KOPT-K1 (cell line): Measurements from ENCODE around the gene NDUFB10.

Source experiments
- H3K27ac ChIP-seq: fragments of 200-600 bp; sonication (generic); 2 replicates; pipeline ENCODE4 v1.5.1; 2016; ENCODE audit warnings: antibody characterized with exemption, mild to moderate bottlenecking, low read depth, low read length; ENCODE audit not compliant: poor library complexity, severe bottlenecking
- H3K36me3 ChIP-seq: fragments of 200-600 bp; sonication (generic); 2 replicates; pipeline ENCODE4 v1.5.1; 2017; ENCODE audit warnings: antibody characterized with exemption, mild to moderate bottlenecking, low read length, moderate library complexity; ENCODE audit not compliant: insufficient read depth
- H3K9me3 ChIP-seq: fragments of 200-600 bp; sonication (generic); 2 replicates; pipeline ENCODE4 v1.5.1; 2017; ENCODE audit warnings: antibody characterized with exemption, low read length, mild to moderate bottlenecking; ENCODE audit not compliant: insufficient read depth, poor library complexity, severe bottlenecking

NDUFB10 gene

DNA sequence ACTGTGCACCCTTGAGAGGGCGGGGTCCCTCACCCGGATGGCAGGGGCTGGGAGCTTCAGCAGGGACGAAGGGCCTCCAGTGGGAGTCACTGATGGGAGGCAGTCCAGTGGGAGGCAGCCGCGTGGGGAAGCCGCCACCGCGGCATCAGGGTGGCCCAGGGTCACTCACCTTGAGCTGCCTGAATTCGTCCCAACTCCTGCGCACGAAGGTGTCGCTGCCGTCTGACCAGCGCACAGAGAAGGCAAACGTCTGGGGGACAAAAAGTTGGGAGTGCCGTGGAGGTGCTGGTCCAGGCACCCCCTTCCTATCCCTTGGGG lies 21.4 kb downstream of the NDUFB10 start:
- Histone ChIP-seq H3K36me3 (peaks cover 40% of the 10 kb centered on the region), H3K9me3 (no peaks in the 10 kb centered on the region), H3K27ac (no peak overlapping the region)

GRCh38 chr16:1981398-1981836 lies 22.1 kb downstream of the NDUFB10 start, which contains the start of gene NOXO1:
Gene NOXO1, minus strand, starts transcription at chr16:1981469. Its CDS starts 290 bp downstream, at chr16:1981179.
- Histone ChIP-seq H3K36me3 (peaks cover 40% of the 10 kb centered on the region), H3K9me3 (no peaks in the 10 kb centered on the region), H3K27ac (no peak within 1 kb of the TSS)

GRCh38 chr16:1982013-1982433 lies 22.7 kb downstream of the NDUFB10 start:
- Histone ChIP-seq H3K9me3 (no peaks in the 10 kb centered on the region), H3K27ac (no peak overlapping the region), H3K36me3 (peaks cover 38% of the 10 kb centered on the region)

DNA sequence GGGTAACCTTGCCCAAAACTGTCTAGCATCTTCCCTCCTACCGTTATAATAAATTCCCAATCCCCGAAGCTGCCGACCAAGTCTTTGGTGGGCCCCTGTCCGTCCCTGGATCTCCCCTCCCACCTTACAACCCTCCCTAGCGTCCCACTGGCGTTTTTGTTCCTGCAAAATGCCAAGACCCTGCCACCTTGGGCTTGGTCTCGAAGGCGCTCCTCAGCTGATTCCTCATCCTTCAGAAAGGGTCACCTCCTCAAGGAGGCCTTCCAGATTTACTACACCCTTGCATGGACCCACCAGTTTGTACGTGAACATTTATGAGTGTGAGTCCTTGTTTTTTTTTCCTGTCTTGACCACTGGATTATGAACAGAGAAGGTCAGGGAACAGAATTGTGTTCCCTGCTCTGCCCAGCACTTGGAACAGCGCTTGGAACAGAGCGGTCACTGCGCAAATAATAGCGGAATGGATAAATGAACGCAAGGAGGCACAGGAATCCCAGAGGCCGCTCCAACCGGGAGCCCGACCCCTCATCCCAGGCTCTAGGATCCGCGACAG lies 23.7 kb downstream of the NDUFB10 start:
- peak overlapping the region; percentile 64 for H3K27ac ChIP-seq
- H3K9me3 ChIP-seq: no peaks in the 10 kb centered on the region
- H3K36me3 ChIP-seq: peaks cover 28% of the 10 kb centered on the region; the same call in 1 of the 2 replicates

- peaks cover 21% of the 10 kb centered on the region; the same call in 1 of the 2 replicates for H3K36me3 ChIP-seq
- no peaks in the 10 kb centered on the region for H3K9me3 ChIP-seq
- peak within 1 kb of the TSS; percentile 64 for H3K27ac ChIP-seq
Observed at GRCh38 chr16:1983544-1984346, 24.4 kb downstream of the NDUFB10 start, which contains the start of gene GFER. Gene GFER, plus strand, starts transcription at chr16:1984193. Its CDS starts 26 bp downstream, at chr16:1984219.

DNA sequence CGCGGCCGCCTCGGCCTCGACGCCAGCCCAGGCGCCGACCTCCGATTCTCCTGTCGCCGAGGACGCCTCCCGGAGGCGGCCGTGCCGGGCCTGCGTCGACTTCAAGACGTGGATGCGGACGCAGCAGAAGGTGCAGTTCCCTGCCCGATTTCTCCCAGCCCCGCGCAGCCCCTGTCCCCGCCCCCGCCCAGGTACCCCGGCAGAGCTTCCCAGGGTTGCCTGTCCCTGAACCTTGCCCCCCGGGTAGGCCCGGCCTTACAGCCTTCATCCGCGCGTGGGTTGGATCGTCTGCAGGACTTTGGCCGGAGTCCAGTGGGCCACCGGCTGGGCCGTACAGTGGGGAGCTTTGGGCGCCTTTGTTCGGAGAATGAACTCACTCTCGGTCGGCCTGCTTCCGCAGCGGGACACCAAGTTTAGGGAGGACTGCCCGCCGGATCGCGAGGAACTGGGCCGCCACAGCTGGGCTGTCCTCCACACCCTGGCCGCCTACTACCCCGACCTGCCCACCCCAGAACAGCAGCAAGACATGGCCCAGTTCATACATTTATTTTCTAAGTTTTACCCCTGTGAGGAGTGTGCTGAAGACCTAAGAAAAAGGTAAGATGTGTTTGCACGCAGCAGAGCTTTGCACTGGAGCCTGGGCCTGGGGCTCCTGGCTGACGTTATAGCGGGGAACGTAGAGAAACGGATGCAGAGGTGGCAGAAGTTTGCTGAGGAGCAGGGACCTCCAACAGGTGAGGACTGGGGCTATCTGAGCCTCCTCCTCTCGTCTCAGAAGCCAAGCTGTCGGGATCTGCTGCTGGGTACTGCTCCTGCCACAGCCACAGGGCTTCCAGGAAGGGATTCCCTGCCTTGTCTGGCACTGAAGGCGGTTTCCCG lies 25.2 kb downstream of the NDUFB10 start:
- Histone ChIP-seq H3K27ac (peak overlapping the region; percentile 64), H3K9me3 (no peaks in the 10 kb centered on the region), H3K36me3 (peaks cover 17% of the 10 kb centered on the region; the same call in 1 of the 2 replicates)

DNA sequence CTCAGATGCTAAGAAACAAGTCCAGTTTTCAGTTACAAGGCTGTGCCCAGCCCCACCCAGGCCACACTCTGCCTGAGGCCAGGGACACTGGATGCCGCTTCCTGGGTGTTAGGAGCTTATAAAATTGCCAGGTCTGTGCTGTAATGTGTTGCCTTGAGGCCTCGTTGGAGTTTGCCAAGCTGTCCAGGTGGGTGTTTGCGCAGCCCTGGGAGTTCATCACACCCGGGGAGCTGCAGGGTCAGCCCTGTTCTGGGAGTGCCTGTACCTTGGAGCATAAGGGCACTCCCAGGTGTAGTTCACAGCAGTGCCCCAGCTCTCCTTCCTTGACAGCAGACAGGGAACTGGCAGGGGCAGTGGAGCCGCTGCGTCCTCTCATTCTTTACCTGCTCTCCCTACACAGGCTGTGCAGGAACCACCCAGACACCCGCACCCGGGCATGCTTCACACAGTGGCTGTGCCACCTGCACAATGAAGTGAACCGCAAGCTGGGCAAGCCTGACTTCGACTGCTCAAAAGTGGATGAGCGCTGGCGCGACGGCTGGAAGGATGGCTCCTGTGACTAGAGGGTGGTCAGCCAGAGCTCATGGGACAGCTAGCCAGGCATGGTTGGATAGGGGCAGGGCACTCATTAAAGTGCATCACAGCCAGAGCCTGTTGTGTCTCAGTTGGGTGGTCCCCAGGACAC lies 26.3 kb downstream of the NDUFB10 start:
- Histone ChIP-seq H3K27ac (peak overlapping the region; percentile 64), H3K9me3 (no peaks in the 10 kb centered on the region), H3K36me3 (peaks cover 15% of the 10 kb centered on the region; the same call in 1 of the 2 replicates)

GRCh38 chr16:1987198-1987597 lies 27.9 kb downstream of the NDUFB10 start:
- Histone ChIP-seq H3K9me3 (no peaks in the 10 kb centered on the region), H3K27ac (no peak overlapping the region), H3K36me3 (peaks cover 15% of the 10 kb centered on the region; the same call in 1 of the 2 replicates)

DNA sequence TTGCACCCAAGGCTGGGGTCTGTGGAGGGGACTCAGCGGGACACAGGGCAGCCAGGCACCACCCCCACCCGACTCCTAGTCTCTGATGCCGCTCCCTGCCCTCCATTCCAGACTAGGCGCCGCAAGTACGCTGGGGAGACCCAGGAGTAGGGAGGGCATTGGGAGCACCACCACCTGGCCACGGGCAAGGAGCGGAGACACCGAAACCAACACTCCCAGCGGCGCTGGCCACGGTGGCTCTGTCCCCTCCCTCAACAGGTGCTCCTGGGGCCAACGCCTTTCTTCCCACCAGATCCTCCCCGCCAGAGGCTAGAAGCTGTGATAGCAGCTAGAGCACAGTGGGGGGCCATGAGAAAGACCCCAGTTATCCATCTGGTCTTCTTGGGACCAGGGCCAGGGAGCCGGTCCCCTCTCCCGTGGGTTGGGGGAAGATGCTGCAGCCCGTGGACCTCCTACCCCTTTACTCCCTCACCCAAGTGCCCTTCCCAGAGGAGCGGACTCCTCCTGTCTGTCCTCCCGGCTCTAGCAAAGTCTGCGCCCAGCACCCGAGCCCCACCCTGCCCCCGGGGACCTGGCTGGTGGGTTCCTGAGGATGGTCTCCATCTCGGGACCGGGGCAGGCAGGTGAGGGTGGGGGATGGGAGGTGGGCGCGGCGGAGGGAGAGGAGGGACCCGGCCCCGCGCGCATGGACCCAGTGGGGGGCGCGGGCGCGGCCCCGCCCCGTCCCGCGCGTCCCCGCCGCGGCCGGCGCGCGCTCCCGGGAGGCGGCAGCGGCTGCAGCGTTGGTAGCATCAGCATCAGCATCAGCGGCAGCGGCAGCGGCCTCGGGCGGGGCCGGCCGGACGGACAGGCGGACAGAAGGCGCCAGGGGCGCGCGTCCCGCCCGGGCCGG lies 30.1 kb downstream of the NDUFB10 start, which contains the start of gene SYNGR3:
TSS of gene SYNGR3 (plus strand) at position 762 of the 892 bp plus-strand sequence. CDS start 133 bp downstream, outside the sequence.
- H3K27ac ChIP-seq: no peak within 1 kb of the TSS
- peaks cover 15% of the 10 kb centered on the region; the same call in 1 of the 2 replicates for H3K36me3 ChIP-seq
- no peaks in the 10 kb centered on the region for H3K9me3 ChIP-seq

DNA sequence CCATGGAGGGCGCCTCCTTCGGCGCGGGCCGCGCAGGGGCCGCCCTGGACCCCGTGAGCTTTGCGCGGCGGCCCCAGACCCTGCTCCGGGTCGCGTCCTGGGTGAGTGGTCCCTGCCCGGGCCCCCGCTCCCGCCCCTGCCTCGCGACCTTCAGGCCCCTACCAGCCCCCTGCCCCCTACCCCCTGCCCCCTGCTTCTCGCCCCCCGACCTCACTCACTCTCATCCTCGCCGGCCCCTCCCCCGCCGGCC lies 30.7 kb downstream of the NDUFB10 start:
- no peaks in the 10 kb centered on the region for H3K9me3 ChIP-seq
- H3K36me3 ChIP-seq: peaks cover 15% of the 10 kb centered on the region; the same call in 1 of the 2 replicates
- no peak overlapping the region for H3K27ac ChIP-seq

- Histone ChIP-seq H3K27ac (no peak overlapping the region), H3K36me3 (peaks cover 18% of the 10 kb centered on the region; the same call in 1 of the 2 replicates), H3K9me3 (no peaks in the 10 kb centered on the region)
Observed at GRCh38 chr16:1990351-1991134, 31.2 kb downstream of the NDUFB10 start.

DNA sequence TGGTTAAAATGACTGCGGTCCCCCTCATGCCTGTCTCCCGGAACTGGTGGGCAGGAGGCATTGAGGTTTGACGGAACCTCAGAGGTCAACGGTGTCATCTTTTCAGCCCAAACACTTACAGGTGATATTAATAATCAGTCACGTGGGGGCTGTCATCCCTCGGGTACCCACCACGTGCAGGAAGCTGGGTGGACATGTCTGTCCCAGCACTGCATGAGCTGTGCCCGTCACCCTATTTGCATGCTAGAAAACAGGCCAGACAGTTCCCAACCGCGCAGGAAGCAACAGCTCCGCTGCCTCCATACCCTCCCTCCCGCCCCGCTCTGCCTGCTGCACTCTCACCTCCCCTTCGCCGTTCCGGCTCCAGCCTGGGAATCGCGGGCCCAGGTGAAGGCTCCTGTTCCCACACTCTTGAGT lies 31.8 kb downstream of the NDUFB10 start:
- Histone ChIP-seq H3K9me3 (no peaks in the 10 kb centered on the region), H3K27ac (no peak overlapping the region)

DNA sequence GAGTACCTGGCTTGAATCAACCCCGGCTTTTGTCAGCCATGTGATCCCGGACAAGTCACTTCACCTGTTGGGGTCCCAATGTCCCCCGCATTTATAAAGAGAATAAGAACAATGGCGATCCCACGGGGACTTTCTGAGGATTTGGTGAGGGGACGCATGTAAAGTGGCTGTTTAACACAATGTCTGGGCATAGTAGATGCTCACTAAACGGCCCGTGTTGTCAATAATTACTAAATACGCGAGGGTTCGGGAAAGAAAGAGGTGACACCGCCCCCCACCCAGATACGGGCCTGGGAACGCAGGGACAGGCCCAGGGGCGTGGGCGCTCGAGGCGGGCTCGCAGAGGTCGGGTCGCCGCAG lies 32.2 kb downstream of the NDUFB10 start:
- H3K27ac ChIP-seq: no peak overlapping the region

More for the DNA sequence above, 31.8 kb downstream of the NDUFB10 start:
- peaks cover 16% of the 10 kb centered on the region; the same call in 1 of the 2 replicates for H3K36me3 ChIP-seq

More for the DNA sequence above, 32.2 kb downstream of the NDUFB10 start:
- Histone ChIP-seq H3K9me3 (no peaks in the 10 kb centered on the region), H3K36me3 (peaks cover 11% of the 10 kb centered on the region; the same call in 1 of the 2 replicates)
